GM21360 (cell line): ENCODE data around the gene SLC12A7.

Experiments
- ATAC-seq: cut with Tn5 transposase; IDR thresholded peaks from one replicate; pipeline ENCODE4 v1.9.1; 2021; ENCODE audit warnings: mild to moderate bottlenecking, moderate library complexity; ENCODE audit not compliant: unreplicated experiment

The SLC12A7 gene

DNA sequence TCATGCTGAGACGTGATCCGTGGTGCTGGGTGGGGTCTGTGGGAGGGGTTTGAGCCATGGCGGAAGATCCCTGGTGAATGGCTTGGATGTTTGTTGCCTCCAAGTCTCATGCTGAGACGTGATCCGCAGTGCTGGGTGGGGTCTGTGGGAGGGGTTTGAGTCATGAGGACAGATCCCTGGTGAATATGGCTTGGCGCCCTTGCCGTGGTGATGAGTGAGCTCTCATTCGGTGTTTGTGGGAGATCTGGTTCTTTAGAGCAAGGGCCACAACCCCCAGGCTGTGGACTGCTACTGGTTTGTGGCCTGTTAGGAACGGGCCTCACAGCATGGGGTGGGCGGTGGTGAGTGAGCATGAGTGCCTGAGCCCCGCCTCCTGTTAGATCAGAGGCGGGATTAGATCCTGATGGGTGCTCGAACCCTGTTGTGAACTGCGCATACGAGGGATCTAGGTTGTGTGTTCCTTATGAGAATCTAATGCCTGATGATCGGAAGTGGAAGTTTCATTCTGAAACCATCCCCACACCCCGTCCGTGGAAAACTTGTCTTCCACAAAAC, 72.1 kb downstream of the SLC12A7 start:
- ATAC-seq, result no peak

DNA sequence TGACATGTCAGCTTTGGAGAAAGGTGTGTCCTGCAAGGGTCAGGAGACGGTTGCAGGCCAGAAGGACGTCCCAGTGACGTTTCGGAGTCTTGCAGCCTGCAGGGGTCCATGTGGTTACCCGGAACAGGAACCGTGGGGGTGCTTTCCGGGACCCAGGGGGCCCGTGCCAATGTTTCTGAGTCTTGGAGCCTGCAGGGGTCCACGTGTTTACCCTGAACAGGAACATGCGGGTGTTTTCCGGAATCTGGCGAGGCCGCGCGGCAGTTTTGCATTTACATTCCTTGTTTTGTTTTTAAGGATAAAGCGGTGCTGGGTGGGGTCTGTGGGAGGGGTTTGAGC, 72.7 kb downstream of the SLC12A7 start:
- no peak for ATAC-seq

DNA sequence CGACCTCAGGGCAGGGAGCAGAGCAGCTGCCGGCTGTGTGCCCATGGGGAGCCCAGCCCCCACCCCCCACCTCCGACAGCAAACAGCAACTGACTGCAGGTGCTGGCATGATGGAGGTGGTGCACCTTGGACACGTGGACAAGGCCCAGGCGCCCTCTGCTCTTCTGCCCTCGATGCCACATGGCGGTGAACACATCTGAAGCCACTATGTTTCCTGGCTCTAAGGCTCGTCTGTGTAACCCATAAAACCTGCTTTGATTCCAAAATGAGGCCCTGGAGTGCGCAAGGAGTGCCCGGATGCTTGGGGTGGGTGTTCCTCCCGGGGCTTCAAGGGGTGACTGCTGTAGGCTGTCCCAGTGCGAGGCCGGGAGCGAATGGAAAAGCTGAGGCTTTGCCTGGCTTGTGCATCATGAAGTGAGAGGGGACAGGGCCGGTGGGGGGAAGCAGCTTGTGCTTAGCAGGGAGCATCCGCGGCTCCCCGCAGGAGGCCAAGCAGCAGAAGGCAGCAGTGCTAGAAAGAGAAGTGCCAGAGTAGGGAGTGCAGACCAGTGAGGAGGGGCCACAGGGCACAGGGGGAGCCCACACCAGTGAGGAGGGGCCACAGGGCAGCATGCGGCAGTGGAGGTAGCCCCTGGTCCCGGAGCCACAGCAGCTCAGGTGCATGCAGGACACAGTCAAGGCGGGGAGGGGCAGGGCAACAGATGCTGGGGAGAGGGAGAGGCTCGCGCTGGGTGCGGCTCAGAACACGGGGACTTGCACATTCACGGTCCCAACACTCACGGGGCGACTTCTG, 73.2 kb downstream of the SLC12A7 start:
- ATAC-seq, result no peak

DNA sequence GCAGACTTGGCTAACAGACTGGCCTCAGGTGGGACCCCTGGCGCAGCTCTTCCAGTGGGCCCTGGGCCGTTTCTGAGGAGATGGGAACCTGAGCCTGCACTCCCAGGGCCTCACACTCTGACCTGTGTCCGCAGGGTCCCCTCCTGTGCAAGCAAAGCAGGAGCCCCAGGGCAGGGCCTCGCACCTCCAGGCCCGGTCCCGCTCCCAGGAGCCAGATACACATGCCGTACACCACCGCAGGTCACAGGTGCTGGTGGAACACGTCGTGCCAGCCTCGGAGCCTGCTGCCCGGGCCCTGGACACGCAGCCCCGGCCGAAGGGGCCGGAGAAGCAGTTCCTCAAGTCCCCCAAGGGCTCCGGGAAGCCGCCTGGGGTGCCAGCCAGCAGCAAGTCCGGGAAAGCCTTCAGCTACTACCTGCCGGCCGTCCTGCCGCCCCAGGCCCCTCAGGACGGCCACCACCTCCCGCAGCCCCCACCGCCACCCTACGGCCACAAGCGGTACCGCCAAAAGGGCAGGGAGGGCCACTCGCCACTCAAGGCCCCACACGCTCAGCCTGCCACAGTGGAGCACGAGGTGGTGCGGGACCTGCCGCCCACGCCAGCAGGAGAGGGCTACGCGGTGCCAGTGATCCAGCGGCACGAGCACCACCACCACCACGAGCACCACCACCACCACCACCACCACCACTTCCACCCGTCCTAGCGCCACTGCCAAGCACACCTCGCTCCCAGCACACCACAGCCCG, 74.0 kb downstream of the SLC12A7 start:
- ATAC-seq, result no peak

DNA sequence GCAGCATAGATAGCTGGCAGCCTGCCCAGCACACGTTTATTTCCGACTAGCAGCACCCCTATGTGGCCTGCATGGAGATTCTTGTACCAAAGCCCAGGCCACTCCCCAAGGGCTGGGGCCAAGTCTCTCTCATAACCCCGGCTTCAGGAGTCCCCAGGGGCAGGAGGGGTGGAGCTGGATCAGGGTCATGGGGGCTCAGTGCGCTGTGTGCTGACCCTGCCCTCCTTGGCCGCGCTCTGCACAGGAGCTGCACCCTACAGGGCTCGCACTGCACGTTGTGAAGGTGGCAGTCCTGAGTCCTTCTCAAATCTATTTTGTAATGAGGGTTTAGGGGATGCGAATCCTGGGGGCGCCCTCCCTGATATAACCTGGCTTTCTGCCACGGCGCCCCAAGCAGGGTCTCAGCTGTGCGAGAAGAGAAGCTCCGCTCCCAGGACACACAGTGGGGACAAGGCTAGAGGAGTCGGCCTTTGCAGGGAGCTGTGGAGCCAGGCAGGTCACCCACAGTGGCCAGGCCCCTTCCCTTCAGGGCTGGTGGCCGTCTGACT, 74.7 kb downstream of the SLC12A7 start:
- no peak for ATAC-seq

DNA sequence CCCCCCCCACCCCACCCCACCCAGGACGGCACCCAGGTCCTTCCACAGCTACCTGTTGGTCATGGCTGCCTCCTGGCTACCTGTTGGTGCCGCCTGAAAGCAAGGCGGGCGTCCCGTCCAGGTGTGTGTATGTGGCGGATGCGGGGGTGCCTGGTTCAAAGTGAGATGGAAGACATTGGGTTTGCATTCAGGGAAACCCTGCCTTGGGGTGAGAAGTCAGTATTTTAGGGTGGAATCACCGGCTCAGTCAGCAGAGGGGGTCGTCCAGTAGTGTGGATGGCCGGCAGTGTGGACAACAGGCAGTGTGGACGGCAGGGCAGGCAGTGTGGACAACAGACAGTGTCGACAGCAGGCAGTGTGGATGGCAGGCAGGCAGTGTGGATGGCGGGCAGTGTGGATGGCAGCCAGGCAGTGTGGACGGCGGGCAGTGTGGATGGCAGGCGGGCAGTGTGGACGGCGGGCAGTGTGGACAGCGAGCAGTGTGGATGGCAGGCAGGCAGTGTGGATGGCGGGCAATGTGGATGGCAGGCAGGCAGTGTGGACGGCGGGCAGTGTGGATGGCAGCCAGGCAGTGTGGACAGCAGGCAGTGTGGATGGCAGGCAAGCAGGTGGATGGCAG, 75.2 kb downstream of the SLC12A7 start:
- no peak for ATAC-seq

DNA sequence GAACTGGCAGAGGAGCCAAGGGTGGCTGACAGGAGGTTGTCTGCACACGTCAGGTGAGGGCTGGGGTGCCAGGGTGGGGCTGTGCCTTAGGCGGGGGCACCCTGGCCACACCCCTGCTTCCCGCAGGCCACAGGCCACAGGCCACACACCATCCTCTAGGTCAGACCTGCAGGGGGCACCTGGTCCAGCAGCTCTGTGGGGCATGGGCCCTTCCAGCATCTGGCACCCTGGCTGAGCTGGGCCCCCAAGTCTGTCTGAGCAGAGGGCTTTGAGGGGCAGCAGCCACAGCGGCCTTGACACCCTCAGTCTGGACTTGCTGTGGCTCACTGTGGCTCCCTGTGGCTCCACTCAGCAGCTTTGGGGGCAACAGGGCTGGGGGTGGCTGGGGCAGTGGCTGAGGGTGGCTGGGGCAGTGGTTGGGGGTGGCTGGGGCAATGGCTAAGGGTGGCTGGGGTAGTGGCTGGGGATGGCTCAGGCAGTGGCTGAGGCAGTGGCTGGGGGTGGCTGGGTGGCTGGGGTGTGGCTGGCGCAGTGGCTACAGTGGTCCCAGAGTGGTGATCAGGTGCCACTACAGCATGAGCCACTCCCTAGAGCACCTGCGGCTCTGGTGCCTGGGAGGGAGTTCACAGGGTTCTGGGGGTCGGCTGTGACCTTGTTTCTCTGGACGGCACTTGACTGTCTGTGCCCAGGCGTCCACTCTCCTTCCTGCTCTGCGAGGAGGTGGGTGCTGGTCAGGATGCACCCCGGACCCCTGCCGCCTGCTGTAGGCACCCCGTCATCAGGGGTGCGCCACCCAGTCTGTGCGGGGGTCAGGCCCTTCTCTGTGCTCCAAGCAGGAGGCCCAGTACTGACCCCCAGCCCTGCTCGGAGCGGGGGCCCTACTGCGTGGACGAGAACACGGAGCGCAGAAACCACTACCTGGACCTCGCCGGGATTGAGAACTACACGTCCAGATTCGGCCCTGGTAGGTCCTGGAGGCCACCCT, 76.2 kb downstream of the SLC12A7 start:
- no peak for ATAC-seq

DNA sequence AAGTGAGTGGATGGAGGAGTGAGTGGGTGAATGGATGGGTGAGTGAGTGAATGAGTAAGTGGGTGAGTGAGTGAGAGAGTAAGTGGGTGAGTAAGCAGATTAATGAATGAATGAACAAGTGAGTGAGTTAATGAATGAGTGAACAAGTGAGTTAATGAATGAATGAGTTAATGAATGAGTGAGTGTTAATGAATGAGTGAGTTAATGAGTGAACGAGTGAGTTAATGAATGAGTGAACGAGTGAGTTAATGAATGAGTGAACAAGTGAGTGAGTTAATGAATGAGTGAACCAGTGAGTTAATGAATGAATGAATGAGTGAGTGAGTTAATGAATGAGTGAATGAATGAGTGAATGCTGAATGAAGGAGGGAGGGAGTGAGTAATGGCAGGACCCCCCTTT, 76.9 kb downstream of the SLC12A7 start:
- no peak for ATAC-seq

DNA sequence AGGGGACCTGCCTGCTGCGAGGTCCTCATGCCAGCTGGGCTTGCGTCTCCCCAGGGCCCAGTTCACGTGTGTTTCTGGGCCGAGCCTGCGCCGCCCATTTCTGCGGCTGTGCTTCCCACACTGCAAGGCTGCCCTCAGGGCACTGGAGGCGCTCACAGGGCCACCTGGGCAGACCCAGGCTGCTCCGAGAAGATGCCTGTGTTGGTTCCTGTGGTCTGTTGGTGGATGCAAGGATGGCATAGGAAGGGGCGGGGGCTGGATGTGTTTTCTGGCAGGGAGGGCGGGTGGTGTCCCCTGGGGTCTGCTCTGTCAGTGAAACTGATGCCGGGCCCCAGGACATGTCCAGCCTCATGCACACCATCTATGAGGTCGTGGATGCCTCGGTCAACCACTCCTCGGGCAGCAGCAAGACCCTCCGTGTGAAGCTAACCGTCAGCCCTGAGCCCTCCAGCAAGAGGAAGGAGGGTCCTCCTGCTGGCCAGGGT, 77.4 kb downstream of the SLC12A7 start:
- no peak for ATAC-seq

DNA sequence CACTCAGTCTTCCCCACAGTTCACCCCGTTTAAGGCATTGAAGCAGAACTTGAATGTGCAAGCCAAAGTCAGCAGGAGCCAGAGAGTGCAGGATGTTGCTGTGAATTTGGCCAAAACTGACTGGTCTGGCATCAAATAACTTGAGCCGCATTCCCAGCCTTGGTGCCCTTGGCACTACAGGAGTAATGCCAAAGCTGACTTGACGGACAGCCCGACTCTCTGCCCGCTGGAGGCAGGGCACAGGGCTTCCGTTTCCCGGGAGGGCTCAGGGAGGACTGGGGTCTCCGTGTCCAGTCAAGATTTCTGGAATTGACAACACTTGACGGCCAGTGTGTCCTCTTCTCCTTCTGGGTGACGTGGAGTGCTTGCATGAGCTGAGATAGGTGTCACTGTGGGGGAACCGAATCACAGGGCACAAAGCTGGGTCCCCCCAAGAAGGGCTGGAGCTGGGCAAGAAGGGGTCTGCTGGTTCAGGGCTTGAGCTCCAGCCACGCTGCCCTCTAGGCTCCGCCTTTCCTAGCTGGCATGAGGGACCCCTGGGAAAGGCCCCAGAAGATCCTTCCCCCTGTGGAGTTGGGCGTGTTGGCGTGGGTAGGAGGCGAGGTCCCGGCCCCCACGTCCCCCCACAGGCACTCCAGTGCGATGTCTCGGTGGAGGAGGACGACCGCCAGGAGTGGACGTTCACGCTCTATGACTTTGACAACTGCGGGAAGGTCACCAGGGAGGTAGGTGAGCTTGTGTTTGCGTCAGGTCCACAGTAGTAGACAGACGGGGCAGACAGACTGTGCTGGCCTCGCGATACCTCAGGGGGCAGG, 78.0 kb downstream of the SLC12A7 start:
- no peak for ATAC-seq

DNA sequence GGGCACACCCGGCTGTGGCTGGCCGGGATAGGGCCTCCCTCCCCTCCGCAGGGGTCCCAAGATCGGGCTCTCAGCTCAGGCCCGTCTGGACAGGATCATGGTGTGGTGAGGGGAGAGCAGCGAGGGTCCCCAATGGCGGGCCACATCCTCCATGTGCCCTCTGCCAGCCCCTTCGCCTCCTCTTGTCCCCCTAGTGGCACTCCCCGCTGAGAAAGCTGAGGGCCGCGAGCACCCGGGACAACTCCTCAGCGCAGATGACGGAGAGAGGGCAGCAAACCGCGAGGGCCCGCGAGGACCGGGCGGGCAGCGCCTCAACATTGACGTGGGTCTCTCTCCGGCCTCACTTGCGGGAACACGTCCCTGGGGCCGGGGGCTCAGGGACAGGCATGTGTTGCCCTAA, 78.7 kb downstream of the SLC12A7 start:
- no peak for ATAC-seq

DNA sequence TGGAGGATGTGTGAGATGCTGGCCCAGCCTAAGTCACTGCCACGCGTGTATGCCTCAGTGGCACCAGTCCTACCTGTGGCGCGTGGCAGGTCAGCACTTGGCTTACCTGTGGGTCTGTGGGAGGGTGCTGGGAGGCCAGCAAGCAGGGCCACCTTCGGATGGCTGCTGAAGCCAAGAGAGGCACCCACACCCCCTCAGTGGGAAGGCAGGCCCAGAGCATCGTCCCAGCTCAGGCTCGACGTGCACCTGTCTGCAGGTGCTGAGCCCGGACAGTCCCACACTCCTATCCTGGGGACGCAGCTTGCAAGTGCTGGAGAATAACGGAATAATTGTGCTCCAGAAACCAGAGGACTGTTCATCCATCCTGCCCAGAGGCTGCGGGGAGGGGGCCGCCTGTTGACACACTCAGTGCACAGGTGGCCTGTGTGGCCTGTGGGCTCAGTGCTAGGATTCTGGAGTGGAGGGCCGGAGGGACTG, 79.3 kb downstream of the SLC12A7 start:
- no peak for ATAC-seq

DNA sequence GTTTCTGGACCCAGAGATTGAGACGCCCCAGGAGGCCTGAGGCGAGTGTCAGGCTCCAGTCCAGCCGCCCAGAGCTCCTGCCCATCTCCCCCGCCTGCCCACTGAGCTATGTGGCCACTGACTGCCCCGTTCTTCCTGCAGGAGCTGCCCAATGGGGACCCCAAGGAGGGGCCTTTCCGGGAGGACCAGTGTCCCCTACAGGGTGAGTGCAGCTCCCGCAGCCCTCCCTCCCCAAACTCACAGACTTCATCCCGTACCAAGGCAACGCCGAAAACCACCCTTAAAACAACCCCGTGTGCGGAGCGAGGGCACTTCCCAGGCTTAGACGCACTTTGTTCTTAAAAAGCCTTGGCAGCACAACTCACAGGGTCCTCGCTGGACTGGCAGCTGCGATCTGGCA, 79.9 kb downstream of the SLC12A7 start:
- ATAC-seq, result no peak

DNA sequence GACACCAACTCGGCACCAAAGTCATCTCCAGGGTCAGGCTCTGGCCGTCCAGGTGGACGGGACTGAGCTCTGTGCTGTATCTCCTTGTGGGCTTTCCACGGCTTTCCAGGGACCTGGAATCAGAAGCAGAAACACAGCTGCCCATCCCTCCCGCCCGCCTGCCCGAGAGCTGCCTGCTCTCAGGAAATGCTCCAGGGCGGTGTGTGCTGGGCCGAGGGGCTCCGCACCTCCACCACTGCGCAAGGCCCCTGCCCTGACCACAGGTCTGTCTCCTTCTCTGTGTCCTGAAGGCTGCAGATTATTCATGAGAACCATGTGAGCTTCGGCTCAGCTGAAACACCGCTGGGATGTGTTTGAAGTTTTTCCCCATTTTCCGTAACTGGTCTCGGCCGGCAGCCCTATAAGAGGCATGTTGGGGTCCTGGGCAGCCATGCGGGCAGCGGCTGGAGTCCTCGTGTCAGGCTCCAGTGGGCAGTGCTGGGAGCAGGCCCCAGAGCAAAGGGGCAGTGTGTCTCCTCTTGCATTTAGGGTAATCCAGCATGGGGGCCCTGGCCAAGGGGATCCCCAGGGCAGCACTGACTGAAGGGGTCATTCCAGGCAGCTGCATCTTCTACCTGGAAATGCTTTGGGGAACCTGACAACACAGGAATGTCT, 80.4 kb downstream of the SLC12A7 start:
- ATAC-seq, result no peak

DNA sequence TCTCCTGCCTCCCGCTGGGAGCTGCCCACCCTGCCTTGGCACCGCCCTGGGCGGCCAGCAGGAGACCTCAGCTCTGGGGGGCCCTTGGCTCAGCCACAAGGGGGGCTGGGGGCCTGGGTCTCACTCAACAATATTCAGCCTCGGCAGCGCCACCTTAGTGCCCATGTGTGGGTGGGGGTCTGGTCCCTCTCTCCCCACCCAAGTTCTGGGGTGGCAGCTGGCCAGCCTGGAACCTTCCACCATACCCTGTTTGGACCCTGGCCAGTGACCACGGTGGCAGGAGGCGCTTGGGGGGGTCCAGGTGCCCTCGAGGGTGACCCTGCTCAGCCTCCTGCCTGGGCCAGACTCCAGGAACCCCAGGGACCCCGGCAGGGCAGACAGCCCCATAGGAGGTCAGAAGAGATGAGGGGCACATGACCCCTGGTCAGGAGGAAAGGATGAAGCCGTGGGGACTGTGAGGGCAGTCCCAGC, 81.0 kb downstream of the SLC12A7 start:
- ATAC-seq, result no peak

DNA sequence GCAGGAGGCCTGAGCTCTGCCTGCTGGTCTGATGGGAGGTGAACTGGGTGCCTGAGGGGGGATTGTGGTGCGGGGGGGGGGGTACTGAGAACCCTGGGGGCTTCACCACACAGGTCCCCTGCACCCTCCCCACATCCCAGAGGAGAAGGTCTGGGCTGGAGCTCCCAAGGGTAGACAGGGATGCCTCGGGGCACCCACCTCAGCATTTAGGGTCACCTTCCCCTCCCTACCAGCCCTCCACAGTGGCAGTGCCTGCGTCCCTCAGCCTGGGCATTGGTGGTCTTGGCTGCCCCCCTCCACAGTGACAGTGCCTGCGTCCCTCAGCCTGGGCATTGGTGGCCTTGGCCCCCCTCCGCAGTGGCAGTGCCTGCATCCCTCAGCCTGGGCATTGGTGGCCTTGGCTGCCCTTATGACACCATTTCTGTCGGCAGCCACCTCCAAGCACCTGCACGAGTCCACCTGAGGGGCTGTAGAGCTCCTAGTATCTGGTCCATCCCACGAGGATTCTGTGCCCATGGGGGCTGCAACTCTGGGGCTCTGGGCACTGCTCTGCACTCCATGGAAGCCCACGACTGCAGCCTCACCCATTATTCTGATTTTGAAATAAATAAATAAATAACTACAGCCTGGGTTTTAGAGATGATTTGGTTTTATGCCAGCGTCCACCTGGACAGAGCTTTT, 81.8 kb downstream of the SLC12A7 start:
- ATAC-seq, result no peak

DNA sequence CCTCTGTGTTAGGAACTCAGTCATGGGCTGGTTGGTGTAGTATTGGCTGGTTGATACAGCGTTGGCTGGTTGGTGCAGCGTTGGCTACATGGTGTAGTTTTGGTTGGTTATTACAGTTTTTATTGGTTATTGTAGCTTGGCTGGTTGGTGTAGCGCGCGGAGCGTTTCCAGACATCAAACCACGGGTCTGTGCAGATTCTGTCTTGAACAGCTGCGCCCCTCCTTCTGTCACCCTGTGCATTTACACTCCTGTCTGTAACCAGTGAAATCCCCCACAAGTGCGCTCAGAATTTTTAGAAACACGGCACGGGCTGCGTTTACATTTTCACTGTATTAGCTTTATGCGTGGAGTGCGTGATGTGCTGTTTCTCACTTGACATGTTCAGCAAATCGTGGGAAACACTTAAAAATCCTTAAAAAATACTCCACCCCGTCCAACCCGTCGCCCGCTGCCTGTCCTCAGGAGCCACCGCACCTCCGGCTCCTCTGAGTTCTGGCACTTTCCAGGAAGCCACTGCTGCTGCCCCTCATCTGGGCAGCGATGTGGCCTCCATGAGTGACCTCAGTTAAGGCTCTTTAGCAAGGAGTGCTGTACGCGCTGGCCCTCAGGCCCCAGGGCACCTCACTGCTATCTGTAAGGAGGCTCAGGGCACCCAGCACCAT, 82.5 kb downstream of the SLC12A7 start:
- ATAC-seq, result no peak
